Rectal smooth muscle tissue (tissue), 1 donor: Measurements from ENCODE around the gene IGF2R.
"Not testable (repeated sequence)": the region's sequence is repeated elsewhere in the genome, so short reads cannot be mapped to it uniquely, and the experiment has no call there.

Experiments used
- H3K27ac ChIP-seq: one replicate; pipeline ENCODE4 v1.7.0; 2013; ENCODE audit warnings: low read depth, low read length, inconsistent platforms
- H3K27me3 ChIP-seq: one replicate; pipeline ENCODE4 v1.7.0; 2013; ENCODE audit warnings: low read length; ENCODE audit not compliant: control insufficient read depth, insufficient read depth
- H3K36me3 ChIP-seq: one replicate; pipeline ENCODE4 v1.7.0; 2013; ENCODE audit warnings: low read length; ENCODE audit not compliant: control insufficient read depth, insufficient read depth
- H3K4me1 ChIP-seq: one replicate; pipeline ENCODE4 v1.7.0; 2013; ENCODE audit warnings: low read length; ENCODE audit not compliant: control insufficient read depth, insufficient read depth
- H3K4me3 ChIP-seq: one replicate; pipeline ENCODE4 v1.7.0; 2013; ENCODE audit warnings: low read length
- H3K9ac ChIP-seq: one replicate; pipeline ENCODE4 v1.7.0; 2013; ENCODE audit warnings: low read length

The IGF2R gene

DNA sequence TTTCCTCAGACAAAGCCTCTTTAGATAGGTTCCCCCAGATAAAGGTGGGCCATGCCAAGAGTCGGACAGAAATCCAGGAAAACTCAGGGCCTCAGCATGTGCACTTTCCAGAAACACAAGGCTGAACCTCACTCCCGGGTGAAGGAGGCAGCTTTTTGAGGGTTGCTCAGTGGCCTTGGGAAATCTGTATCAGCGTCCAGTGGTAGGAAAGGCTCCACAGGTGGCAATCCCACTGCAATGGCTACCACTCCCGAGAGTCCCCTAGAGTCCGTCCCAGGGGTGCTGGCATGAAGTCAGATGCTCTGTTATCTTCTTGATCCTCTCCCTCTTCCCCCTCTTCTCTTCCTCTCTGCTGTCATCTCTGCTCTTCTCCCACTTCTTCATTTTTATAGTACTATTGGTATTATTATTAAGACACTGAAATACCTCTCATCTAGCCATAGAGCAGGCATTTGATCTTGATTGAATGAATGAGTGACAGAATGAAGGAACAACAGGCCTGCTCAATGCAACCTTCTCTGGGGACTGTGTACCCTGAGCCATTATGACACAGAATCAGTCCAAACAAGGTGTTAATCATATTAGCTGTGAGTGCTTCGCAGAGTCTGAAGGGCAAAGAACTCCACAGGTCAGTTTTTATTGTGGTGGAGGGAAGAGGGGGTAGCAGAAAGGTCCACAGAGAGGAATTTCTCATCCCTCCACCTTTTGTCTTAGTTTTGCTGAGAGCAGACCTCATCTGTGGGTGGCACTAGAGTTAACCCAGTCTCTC lies 166.1 kb downstream of the IGF2R start:
- no peak overlapping the region for H3K9ac ChIP-seq
- H3K27ac ChIP-seq: no peak overlapping the region
- no peaks in the 10 kb centered on the region for H3K36me3 ChIP-seq
- H3K4me1 ChIP-seq: peaks cover 16% of the 10 kb centered on the region
- H3K27me3 ChIP-seq: no peaks in the 10 kb centered on the region
- H3K4me3 ChIP-seq: no peak overlapping the region

DNA sequence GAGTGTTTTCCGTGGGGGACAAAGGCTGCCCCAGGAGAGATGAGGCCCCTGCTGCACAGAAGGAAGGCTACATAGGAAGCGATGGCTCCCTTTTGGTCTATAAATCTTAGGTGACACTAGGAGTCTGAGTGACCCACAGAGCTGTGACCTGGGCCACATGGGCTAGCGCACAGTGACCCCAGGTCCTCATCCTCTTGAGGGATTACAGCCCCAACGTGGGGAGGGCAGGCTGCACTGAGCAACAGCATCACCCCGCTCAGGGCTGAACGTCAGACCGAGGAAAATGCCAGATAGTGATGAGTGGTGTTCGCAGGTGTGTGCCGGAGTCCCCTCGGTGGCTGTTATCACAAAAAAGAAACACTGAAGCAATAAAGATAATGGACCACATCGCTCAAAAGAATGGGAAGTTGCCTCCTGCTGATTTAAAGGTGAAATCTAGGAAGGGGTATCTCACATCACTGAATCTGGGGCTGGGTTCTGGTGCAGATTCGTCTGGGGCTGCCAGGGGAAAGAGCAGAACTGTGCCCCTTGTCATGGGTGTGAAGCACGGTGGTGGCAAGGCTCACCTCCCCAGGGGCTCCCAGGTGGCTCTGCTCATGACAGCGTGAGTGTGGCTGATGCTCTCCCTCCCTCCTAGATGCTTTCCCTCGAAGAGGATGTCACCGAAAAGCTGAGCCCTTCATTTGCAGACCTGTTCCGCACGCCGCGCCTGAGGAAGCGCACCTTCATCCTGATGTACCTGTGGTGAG lies 167.2 kb downstream of the IGF2R start:
- Histone ChIP-seq H3K27ac (no peak overlapping the region), H3K4me1 (peaks cover 19% of the 10 kb centered on the region), H3K9ac (no peak overlapping the region), H3K36me3 (no peaks in the 10 kb centered on the region), H3K27me3 (no peaks in the 10 kb centered on the region), H3K4me3 (no peak overlapping the region)

DNA sequence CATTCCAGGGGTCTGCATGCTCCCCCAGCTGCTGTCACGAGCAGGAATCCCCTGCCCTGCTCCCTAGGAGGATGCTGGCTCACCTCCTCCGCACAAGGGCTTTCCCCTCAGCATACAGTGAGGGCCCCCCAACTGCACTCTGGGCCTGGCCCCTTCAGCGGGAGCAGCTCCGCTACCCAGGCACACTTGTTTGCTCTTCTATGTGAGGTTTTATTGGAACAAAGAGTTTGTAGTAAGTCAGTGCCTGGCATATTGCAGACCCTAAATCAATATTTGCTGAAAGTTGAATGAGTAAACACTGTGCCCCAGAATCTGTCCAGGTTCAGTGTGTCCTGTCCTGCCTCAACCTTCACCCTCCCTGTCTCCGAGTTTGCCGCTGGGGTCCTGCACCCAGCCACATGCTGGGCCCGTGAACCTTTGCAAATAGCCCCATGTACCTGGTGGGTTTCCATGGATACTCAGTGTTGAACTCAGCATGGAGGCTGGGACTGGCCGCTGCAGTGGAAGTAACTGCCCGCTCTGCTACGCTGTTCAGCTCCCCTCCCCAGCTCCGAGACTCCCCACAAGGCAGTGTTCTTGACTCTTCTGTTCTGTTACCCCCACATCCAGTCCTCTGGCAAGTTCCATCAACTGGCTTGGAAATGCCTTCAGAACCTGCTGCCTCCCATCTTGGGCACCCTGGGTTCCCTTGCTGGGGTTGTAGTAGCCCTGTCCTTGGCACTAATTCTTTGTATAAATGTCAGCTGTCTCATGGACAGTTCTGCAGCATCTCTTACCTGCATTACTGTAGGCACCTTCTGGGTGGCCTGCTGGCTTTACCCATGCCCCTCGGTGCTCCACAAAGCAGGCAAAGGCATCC lies 168.5 kb downstream of the IGF2R start:
- no peak overlapping the region for H3K9ac ChIP-seq
- H3K4me1 ChIP-seq: peaks cover 26% of the 10 kb centered on the region

DNA sequence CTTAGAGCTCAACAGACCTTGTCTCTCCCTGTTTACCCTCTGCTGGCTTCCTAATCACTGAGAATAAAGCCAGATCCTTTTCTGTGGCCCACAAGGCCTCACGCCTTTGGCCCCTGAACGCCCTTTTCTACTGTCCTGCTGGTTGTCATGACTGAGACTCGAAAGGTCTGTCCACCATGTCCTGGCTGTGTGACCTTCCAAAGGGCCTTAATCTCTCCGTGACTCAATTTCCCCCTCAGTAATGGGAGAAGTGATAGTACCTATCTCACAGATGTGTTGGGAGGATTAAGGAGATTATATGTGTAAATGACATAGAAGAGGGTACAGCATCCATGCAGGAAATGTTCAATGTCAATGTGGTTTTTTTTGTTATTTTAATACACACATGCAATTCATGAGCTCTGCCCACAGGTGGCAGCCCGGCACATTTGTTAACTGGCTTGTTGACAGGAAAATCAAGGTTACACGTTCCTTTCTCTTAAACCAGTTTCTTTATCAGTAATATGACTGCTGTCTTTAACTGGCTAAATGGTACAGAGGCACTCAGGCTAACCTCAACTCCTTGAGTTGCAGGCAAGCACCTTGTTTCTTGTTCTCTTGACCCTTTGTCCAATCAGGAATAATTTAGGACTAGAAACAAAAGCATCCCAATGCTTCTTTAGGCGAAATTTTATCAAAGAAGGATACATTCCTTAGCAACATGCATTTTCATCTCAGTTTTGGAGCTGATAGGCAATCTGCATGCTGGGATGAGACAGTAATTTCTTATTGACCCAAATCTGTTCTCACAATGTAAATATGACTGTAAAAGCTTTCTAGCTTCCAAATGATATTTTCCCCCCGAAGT lies 169.3 kb downstream of the IGF2R start:
- H3K4me1 ChIP-seq: peaks cover 26% of the 10 kb centered on the region
- H3K27me3 ChIP-seq: no peaks in the 10 kb centered on the region
- no peaks in the 10 kb centered on the region for H3K36me3 ChIP-seq
- H3K4me3 ChIP-seq: no peak overlapping the region
- no peak overlapping the region for H3K9ac ChIP-seq
- peak overlapping the region; percentile 41 for H3K27ac ChIP-seq

More for the DNA sequence above, 168.5 kb downstream of the IGF2R start:
- Histone ChIP-seq H3K36me3 (no peaks in the 10 kb centered on the region), H3K27ac (no peak overlapping the region), H3K27me3 (no peaks in the 10 kb centered on the region), H3K4me3 (no peak overlapping the region)

DNA sequence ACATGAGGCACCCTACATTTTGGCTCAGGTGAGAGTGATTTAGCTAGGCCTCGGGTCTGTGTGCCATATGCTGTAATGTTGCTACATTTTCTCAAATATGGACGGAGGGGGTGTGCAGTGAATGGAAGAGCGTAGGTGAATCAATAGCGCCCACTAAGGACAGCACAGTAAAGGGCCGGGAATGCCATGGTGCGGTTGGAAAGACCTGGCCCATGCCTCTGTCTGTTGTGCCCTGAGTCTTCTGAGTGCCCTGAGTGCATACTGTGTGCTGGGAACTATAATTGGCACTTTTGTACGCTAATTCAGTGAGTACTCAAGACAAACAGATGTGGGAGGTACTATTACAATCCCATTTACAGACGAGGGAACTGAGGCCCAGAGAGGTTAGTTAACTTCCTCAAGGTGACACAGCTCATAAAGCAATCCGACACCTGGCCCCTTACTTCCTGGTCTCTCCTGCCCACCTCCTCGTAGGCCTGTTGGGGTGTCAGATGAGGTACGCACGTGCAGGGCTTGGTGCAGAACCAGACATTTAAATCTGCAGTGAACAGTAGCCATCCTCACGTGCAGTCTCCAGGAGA lies 170.0 kb downstream of the IGF2R start:
- Histone ChIP-seq H3K9ac (no peak overlapping the region), H3K27me3 (no peaks in the 10 kb centered on the region), H3K4me3 (no peak overlapping the region), H3K4me1 (peaks cover 26% of the 10 kb centered on the region), H3K36me3 (no peaks in the 10 kb centered on the region), H3K27ac (peak overlapping the region; percentile 41)

DNA sequence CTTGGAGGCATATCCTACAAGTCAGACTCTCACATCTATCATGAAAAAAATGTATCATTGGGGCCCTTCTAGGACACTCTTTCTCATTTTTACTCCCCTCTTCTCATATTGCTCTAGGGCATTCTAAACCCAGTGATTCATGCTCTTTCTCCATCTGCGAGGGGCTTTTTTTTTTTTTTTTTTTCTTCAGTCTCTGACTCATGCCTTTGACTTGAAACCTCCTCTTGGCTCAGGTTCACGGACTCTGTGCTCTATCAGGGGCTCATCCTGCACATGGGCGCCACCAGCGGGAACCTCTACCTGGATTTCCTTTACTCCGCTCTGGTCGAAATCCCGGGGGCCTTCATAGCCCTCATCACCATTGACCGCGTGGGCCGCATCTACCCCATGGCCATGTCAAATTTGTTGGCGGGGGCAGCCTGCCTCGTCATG lies 170.6 kb downstream of the IGF2R start:
- no peaks in the 10 kb centered on the region for H3K27me3 ChIP-seq
- no peaks in the 10 kb centered on the region for H3K36me3 ChIP-seq
- no peak overlapping the region for H3K9ac ChIP-seq
- peak overlapping the region; percentile 48 for H3K27ac ChIP-seq
- no peak overlapping the region for H3K4me3 ChIP-seq
- H3K4me1 ChIP-seq: peaks cover 26% of the 10 kb centered on the region

DNA sequence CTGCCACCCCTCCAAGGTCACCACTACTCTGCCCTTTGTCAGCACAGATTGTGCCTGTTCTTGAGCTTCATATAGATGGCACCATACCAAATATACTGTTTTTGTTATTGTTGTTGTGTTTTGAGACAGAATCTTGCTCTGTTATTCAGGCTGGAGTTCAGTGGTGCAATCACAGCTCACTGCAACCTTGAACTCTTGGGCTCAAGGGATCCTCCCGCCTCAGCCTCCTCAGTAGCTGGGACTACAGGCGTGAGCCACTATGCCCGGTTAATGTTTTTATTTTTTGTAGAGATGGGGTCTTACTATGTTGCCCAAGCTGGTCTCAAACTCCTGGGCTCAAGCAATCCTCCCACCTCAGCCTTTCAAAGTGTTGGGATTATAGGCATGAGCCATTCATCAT lies 171.6 kb downstream of the IGF2R start:
- not testable (repeated sequence) for H3K36me3 ChIP-seq, H3K27me3 ChIP-seq, H3K4me3 ChIP-seq, H3K9ac ChIP-seq
- Histone ChIP-seq H3K27ac (peak overlapping the region; percentile 77), H3K4me1 (peaks cover 26% of the 10 kb centered on the region)

DNA sequence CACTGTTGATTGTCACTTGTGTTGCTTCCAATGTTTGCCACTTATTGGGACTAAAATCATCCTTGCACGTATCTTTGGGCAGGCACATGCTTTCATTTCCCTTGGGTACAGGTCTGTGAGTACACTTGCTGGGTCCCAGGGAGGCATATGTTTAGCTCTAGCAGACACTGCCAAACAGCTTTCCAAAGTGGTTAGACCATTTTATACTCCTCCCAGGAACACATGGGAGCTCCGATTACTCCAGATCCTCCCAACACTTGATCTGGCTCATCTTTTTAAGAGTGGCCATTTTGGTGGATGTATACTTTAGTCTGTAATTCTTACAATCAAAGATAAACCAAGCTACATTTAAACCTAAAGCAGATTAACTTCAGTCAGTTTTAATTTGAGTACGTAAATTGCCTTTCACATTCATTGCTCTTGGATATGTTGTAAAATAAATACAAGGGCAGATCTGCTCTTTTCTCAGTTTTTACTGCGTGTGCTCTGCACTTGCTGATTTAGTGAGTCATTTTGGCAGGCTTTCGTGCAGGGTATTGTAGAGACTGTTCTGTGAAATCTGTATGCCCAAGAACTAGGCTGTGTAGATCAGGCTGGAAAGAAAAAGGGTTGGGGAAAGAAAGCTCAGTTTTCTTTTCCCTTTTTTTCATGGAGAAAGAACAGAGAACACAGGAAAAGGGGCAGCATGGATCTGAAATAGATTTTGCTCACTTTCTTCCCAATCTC lies 172.3 kb downstream of the IGF2R start:
- Histone ChIP-seq H3K4me1 (peaks cover 26% of the 10 kb centered on the region), H3K36me3 (no peaks in the 10 kb centered on the region), H3K4me3 (no peak overlapping the region), H3K9ac (no peak overlapping the region), H3K27ac (peak overlapping the region; percentile 77), H3K27me3 (no peaks in the 10 kb centered on the region)

DNA sequence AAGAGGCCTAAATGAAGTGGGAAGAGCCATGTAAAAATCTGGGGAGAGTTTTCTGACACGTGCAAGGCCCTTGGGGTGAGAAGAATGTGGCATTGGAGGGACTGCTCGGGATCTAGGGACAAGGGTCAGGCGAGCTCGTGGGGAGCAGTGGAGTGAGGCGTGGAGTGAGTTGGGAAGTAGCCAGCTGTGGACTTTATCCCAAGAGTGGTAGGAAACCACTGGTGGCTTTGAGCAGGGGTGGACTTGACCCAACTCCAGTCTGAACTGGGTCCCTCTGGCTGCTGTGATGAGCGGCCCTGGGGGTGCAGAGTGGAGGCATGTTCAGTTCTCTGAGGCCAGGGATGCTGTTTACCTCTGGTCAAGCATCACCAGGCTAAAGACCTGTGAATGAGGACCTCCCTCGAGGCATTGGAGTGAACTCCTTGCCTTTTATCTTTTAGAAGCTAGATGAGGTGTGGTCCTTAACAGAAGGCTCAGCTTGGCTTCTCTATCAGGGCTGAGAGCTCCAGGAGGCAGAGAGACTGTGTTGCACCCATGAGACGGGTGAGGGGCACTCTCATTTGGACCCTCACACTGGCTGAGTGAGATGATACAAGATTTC lies 173.3 kb downstream of the IGF2R start:
- H3K27ac ChIP-seq: peak overlapping the region; percentile 77
- H3K4me1 ChIP-seq: peaks cover 33% of the 10 kb centered on the region
- no peaks in the 10 kb centered on the region for H3K36me3 ChIP-seq
- H3K27me3 ChIP-seq: no peaks in the 10 kb centered on the region
- H3K4me3 ChIP-seq: no peak overlapping the region
- H3K9ac ChIP-seq: no peak overlapping the region

DNA sequence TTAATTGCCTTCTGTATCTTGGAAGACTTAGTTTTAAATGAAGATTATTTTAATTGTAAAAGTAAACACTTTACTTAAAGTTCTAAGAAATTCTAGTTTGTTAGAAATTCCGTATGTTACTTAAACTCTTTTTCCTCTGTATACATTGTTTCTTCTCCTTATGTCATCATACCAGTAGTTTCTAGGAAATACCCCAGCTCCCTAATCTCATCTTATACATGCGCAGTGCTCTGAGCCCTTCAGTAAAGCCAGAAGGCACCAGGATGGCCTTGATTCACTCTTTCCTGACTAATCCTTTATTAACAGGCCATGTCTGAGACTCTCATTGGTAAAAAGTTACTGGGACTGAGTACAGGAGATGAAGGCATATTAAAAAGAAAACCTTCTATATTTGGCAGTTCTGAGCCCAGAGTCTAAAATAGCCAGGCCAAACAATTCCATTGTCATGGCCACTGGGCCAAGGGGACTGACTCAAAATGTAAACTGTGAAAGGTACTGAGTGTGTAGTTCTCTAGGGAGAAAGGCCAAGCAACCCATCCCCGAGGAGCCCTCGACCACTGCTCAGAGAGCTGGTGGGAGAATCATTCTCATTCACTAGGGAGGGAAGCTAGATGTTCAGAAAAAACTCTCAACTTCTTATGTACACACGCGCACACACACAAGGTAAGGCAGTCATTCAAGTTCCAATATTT lies 177.7 kb downstream of the IGF2R start:
- Histone ChIP-seq H3K27ac (peak overlapping the region; percentile 85), H3K27me3 (no peaks in the 10 kb centered on the region), H3K36me3 (no peaks in the 10 kb centered on the region), H3K9ac (no peak overlapping the region), H3K4me1 (peaks cover 17% of the 10 kb centered on the region), H3K4me3 (no peak overlapping the region)
